Activated naive CD4-positive, alpha-beta T cell treated with anti-CD3 and anti-CD28 coated beads for 36 hours (primary cell): Measurements from ENCODE around the gene NPBWR2. TPM values are rescaled to one million over a fixed set of nuclear protein-coding genes. Genes with fewer than 3 reads are reported as not detected.
A peak's percentile ranks its signal among the peaks of the same experiment; 100 is the strongest.
"Not testable (repeated sequence)": the region's sequence is repeated elsewhere in the genome, so short reads cannot be mapped to it uniquely, and the experiment has no call there.

Experiments
- CTCF ChIA-PET: fragments of 350-600 bp; sonication (Branson Sonifier 250); formaldehyde crosslinking; loops from one replicate; lab custom pipeline; 2021; ENCODE audit warnings: antibody characterized with exemption; lab: Charles Lee
- DNase-seq: peaks from one replicate; pipeline ENCODE4 v3.0.0-alpha.2; 2020
- H3K27ac Mint-ChIP-seq: one replicate; pipeline ENCODE4 v1.8.0; 2021; ENCODE audit warnings: mild to moderate bottlenecking, mixed read lengths
- H3K27me3 Mint-ChIP-seq: one replicate; pipeline ENCODE4 v1.8.0; 2021; ENCODE audit warnings: low read depth, mixed read lengths
- H3K36me3 Mint-ChIP-seq: one replicate; pipeline ENCODE4 v1.8.0; 2021; ENCODE audit warnings: low read depth, mixed read lengths
- H3K4me1 Mint-ChIP-seq: one replicate; pipeline ENCODE4 v1.8.0; 2021; ENCODE audit warnings: low read depth, mixed read lengths
- H3K4me3 Mint-ChIP-seq: one replicate; pipeline ENCODE4 v1.8.0; 2021; ENCODE audit warnings: mild to moderate bottlenecking, moderate library complexity, mixed read lengths
- H3K9me3 Mint-ChIP-seq: one replicate; pipeline ENCODE4 v1.8.0; 2021; ENCODE audit warnings: mixed read lengths
- intact Hi-C: fragments of 100-400 bp; cut with micrococcal nuclease; formaldehyde crosslinking; loops from one replicate; pipeline ENCODE4 v1.15.1; 2023
- total RNA-seq, 2 experiments: library from RNA; stranded (reverse); gene quantifications; one replicate each; pipeline ENCODE4 v1.2.3, GENCODE V29; 2021

The NPBWR2 gene
- total RNA-seq, 2 experiments from 2014 or later, result not detected

- Mint-ChIP-seq H3K4me1 (no peaks in the 10 kb centered on the region), H3K27me3 (no peaks in the 10 kb centered on the region), H3K27ac (no peak overlapping the region), H3K36me3 (peaks cover 2% of the 10 kb centered on the region), H3K4me3 (no peak overlapping the region), H3K9me3 (peaks cover 10% of the 10 kb centered on the region)
- CTCF ChIA-PET, result no interaction called here
- intact Hi-C loops, result no loop called here
- DNase-seq, result no peak
Measured at GRCh38 chr20:64140061-64140931, 32.9 kb upstream of the NPBWR2 start.

- Mint-ChIP-seq H3K27ac (no peak overlapping the region), H3K36me3 (no peaks in the 10 kb centered on the region), H3K9me3 (peaks cover 3% of the 10 kb centered on the region), H3K4me3 (no peak overlapping the region), H3K4me1 (no peaks in the 10 kb centered on the region), H3K27me3 (no peaks in the 10 kb centered on the region)
- no peak for DNase-seq
- CTCF ChIA-PET, result no interaction called here
- intact Hi-C loops, result no loop called here
Measured at GRCh38 chr20:64139199-64140060, 32.1 kb upstream of the NPBWR2 start.

- no peaks in the 10 kb centered on the region for H3K36me3 Mint-ChIP-seq
- intact Hi-C loops, result no loop called here
- no peaks in the 10 kb centered on the region for H3K4me1 Mint-ChIP-seq
- no peaks in the 10 kb centered on the region for H3K27me3 Mint-ChIP-seq
- CTCF ChIA-PET, result interaction anchor here (0.7 kb wide), 1 partner anchor 99 kb away, joined by 3 read pairs; no protein-coding TSS in a partner anchor
- H3K9me3 Mint-ChIP-seq, result no peaks in the 10 kb centered on the region
- no peak overlapping the region for H3K4me3 Mint-ChIP-seq
- H3K27ac Mint-ChIP-seq, result no peak overlapping the region
- no peak for DNase-seq
Measured at GRCh38 chr20:64138276-64138815, 31.0 kb upstream of the NPBWR2 start.

GRCh38 chr20:64137598-64138031 lies 30.2 kb upstream of the NPBWR2 start:
- intact Hi-C loops, result no loop called here
- Mint-ChIP-seq H3K4me1 (no peaks in the 10 kb centered on the region), H3K4me3 (no peak overlapping the region), H3K9me3 (no peaks in the 10 kb centered on the region), H3K36me3 (no peaks in the 10 kb centered on the region), H3K27me3 (no peaks in the 10 kb centered on the region), H3K27ac (no peak overlapping the region)
- CTCF ChIA-PET, result no interaction called here
- DNase-seq, result no peak

- intact Hi-C loops, result no loop called here
- Mint-ChIP-seq H3K27me3 (no peaks in the 10 kb centered on the region), H3K4me1 (no peaks in the 10 kb centered on the region), H3K36me3 (no peaks in the 10 kb centered on the region), H3K27ac (no peak overlapping the region), H3K9me3 (no peaks in the 10 kb centered on the region), H3K4me3 (no peak overlapping the region)
- CTCF ChIA-PET, result no interaction called here
- DNase-seq, result no peak
Measured at GRCh38 chr20:64136004-64136710, 28.8 kb upstream of the NPBWR2 start.

- H3K27me3 Mint-ChIP-seq, H3K27ac Mint-ChIP-seq, H3K36me3 Mint-ChIP-seq, H3K4me3 Mint-ChIP-seq, CTCF ChIA-PET, H3K4me1 Mint-ChIP-seq, H3K9me3 Mint-ChIP-seq, intact Hi-C loops, DNase-seq: not testable (repeated sequence)
Measured at GRCh38 chr20:64134744-64135143, 27.4 kb upstream of the NPBWR2 start.

- no peaks in the 10 kb centered on the region for H3K4me1 Mint-ChIP-seq
- intact Hi-C loops, result no loop called here
- CTCF ChIA-PET, result interaction anchor here (0.6 kb wide), 1 partner anchor 149 kb away, joined by 6 read pairs; no protein-coding TSS in a partner anchor
- no peak for DNase-seq
- H3K36me3 Mint-ChIP-seq, result no peaks in the 10 kb centered on the region
- no peaks in the 10 kb centered on the region for H3K9me3 Mint-ChIP-seq
- no peak overlapping the region for H3K27ac Mint-ChIP-seq
- H3K27me3 Mint-ChIP-seq, result peaks cover 4% of the 10 kb centered on the region
- H3K4me3 Mint-ChIP-seq, result no peak overlapping the region
Measured at GRCh38 chr20:64133951-64134407, 26.6 kb upstream of the NPBWR2 start.

GRCh38 chr20:64131406-64131805 lies 24.0 kb upstream of the NPBWR2 start:
- peak; percentile 31 for DNase-seq
- CTCF ChIA-PET, result interaction anchor here (0.9 kb wide), 1 partner anchor 11 kb away, joined by 3 read pairs; no protein-coding TSS in a partner anchor
- intact Hi-C loops, result no loop called here
- H3K9me3 Mint-ChIP-seq, result no peaks in the 10 kb centered on the region
- H3K27me3 Mint-ChIP-seq, result peaks cover 6% of the 10 kb centered on the region
- no peak overlapping the region for H3K27ac Mint-ChIP-seq
- no peaks in the 10 kb centered on the region for H3K36me3 Mint-ChIP-seq
- no peaks in the 10 kb centered on the region for H3K4me1 Mint-ChIP-seq
- no peak overlapping the region for H3K4me3 Mint-ChIP-seq

- H3K4me1 Mint-ChIP-seq, result no peaks in the 10 kb centered on the region
- H3K9me3 Mint-ChIP-seq, result no peaks in the 10 kb centered on the region
- H3K27ac Mint-ChIP-seq, result no peak overlapping the region
- no peak for DNase-seq
- H3K36me3 Mint-ChIP-seq, result no peaks in the 10 kb centered on the region
- no peak overlapping the region for H3K4me3 Mint-ChIP-seq
- intact Hi-C loops, result no loop called here
- CTCF ChIA-PET, result interaction anchor here (0.9 kb wide), 1 partner anchor 11 kb away, joined by 3 read pairs; no protein-coding TSS in a partner anchor
- peaks cover 6% of the 10 kb centered on the region for H3K27me3 Mint-ChIP-seq
Measured at GRCh38 chr20:64130876-64131275, 23.5 kb upstream of the NPBWR2 start.

- DNase-seq, result no peak
- no peak overlapping the region for H3K27ac Mint-ChIP-seq
- H3K4me3 Mint-ChIP-seq, result no peak overlapping the region
- CTCF ChIA-PET, result interaction anchor here (0.7 kb wide), 1 partner anchor 688 kb away, joined by 3 read pairs; no protein-coding TSS in a partner anchor
- H3K9me3 Mint-ChIP-seq, result no peaks in the 10 kb centered on the region
- H3K4me1 Mint-ChIP-seq, result no peaks in the 10 kb centered on the region
- H3K36me3 Mint-ChIP-seq, result no peaks in the 10 kb centered on the region
- H3K27me3 Mint-ChIP-seq, result peaks cover 6% of the 10 kb centered on the region
- intact Hi-C loops, result no loop called here
Measured at GRCh38 chr20:64130271-64130670, 22.9 kb upstream of the NPBWR2 start.

- Mint-ChIP-seq H3K27me3 (peaks cover 6% of the 10 kb centered on the region), H3K27ac (no peak overlapping the region), H3K36me3 (no peaks in the 10 kb centered on the region), H3K9me3 (no peaks in the 10 kb centered on the region), H3K4me3 (no peak overlapping the region), H3K4me1 (no peaks in the 10 kb centered on the region)
- intact Hi-C loops, result no loop called here
- DNase-seq, result no peak
- CTCF ChIA-PET, result interaction anchor here (0.7 kb wide), 1 partner anchor 687 kb away, joined by 3 read pairs; no protein-coding TSS in a partner anchor
Measured at GRCh38 chr20:64129146-64129782, 21.9 kb upstream of the NPBWR2 start.
